Measurements from ENCODE around the gene TRPM3.

Gene TRPM3

DNA sequence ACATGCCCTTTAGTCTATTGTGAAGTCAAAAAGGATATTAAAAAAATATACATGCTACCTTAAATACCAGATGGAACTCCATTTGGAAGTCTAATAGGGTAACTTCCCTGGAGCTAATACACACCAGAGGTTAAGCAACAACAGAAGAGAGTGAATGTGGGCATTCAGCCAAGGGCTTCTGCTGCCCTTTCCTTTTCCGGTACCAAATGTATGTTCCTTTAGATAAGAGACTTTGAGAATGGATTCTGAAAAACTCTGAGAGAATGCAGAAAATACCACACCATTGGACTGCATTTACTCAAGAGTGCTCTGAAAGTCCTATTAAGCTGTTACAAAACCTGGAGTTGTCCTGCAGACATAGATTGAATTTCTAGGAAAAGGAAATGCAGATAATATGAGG, 23.8 kb upstream of the TRPM3 start:
- DNase-seq (ENCODE audit: low spot score) = no peak
- TF ChIP-seq, protein P1, sequence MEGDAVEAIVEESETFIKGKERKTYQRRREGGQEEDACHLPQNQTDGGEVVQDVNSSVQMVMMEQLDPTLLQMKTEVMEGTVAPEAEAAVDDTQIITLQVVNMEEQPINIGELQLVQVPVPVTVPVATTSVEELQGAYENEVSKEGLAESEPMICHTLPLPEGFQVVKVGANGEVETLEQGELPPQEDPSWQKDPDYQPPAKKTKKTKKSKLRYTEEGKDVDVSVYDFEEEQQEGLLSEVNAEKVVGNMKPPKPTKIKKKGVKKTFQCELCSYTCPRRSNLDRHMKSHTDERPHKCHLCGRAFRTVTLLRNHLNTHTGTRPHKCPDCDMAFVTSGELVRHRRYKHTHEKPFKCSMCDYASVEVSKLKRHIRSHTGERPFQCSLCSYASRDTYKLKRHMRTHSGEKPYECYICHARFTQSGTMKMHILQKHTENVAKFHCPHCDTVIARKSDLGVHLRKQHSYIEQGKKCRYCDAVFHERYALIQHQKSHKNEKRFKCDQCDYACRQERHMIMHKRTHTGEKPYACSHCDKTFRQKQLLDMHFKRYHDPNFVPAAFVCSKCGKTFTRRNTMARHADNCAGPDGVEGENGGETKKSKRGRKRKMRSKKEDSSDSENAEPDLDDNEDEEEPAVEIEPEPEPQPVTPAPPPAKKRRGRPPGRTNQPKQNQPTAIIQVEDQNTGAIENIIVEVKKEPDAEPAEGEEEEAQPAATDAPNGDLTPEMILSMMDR (IDR thresholded peaks at IDR 0.05; ENCODE audit: extremely low read depth, insufficient read depth, missing control alignments) = no peak
- in situ Hi-C loops (cut with MboI; ENCODE audit: low pct_unique_long_range_greater_than_20kb, low sequenced_read_pairs, unreplicated experiment) = no loop called here

DNA sequence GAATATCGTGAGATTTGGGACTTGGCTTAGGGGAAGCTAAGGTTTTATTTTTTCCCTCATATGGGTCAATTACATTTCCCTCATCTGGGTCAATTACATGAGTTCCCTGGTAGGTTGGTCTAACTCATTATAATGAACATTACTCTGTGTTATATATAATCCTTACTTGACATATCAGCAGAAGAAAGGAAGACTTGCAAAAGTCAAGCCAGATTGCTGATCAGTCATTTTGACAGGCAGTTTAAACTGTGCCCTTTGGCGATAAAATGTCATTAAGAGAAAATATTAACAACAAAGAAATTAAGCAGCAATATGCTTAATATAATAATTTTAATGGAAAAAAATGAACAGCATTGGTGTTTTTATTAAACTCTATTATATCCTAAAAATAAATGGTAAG, 23.1 kb upstream of the TRPM3 start:
- in situ Hi-C loops (cut with MboI; ENCODE audit: low pct_unique_long_range_greater_than_20kb, low sequenced_read_pairs, unreplicated experiment) = no loop called here
- TF ChIP-seq, protein P1 (IDR thresholded peaks at IDR 0.05; ENCODE audit: extremely low read depth, insufficient read depth, missing control alignments) = no peak

DNA sequence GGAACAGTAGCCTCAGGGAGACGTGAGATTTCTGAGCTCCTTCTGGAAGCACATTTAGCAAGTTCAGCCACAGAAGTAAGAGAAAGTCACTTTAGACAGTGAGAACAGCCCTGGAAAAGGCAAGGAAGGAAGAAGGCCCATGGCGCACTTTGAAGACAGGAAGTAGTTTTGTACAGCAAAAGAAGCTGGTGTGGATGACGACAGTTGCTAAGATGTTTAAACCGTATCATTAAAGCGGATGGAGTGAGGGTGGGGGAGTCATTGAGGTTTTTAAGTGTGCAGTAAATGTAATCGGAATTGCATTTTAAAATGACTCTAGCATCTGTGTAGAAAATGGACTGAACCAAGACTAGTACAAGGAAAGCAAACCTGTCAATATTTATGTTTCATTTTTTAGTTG, 15.3 kb upstream of the TRPM3 start:
- in situ Hi-C loops (cut with MboI; ENCODE audit: low pct_unique_long_range_greater_than_20kb, low sequenced_read_pairs, unreplicated experiment) = no loop called here
- no peak for DNase-seq (ENCODE audit: low spot score)

More for the DNA sequence above, 23.1 kb upstream of the TRPM3 start:
- no peak for DNase-seq (ENCODE audit: low spot score)

DNA sequence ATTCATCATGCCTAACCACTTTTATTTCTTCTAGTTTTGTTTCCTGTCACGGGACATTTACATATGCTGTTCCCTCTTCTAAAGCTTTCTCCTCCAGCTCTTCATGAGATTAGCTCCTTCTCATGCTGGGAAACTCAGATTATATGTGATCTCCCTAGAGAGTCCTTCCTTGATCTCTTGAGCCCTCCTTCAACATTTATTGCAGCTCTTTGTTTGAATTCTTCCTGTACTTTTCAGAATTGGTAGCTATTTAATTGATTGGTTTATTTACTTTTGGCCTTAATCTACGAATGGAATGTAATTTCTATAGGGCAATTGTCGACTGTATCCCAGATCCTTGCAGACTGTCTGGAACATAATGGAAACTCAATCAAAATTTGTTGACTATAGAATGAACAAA, 9.7 kb upstream of the TRPM3 start:
- in situ Hi-C loops (cut with MboI; ENCODE audit: low pct_unique_long_range_greater_than_20kb, low sequenced_read_pairs, unreplicated experiment) = no loop called here
- DNase-seq (ENCODE audit: low spot score) = no peak
- TF ChIP-seq, protein P1 (IDR thresholded peaks at IDR 0.05; ENCODE audit: extremely low read depth, insufficient read depth, missing control alignments) = no peak

More for the DNA sequence above, 15.3 kb upstream of the TRPM3 start:
- TF ChIP-seq, protein P1 (IDR thresholded peaks at IDR 0.05; ENCODE audit: extremely low read depth, insufficient read depth, missing control alignments) = no peak

DNA sequence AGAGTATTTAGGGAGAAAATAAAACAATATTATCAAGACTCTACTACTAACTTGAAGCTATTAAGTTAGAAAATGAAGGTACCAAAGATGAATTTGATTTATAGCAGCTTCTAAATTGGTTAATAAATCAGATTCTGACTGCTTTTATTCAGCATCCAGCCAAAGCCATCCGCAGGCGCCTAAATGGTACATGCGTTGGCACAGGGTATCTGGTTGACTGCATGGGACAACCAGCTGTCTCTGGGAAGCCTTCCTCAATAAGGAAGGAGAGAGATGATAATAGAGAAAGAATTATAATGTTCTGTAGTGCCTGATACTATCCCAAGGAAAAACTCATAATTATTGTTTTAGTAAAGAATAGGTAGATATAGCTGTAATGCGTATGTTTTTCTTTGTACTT, 9.1 kb upstream of the TRPM3 start:
- TF ChIP-seq, protein P1 (IDR thresholded peaks at IDR 0.05; ENCODE audit: extremely low read depth, insufficient read depth, missing control alignments) = no peak
- in situ Hi-C loops (cut with MboI; ENCODE audit: low pct_unique_long_range_greater_than_20kb, low sequenced_read_pairs, unreplicated experiment) = no loop called here

DNA sequence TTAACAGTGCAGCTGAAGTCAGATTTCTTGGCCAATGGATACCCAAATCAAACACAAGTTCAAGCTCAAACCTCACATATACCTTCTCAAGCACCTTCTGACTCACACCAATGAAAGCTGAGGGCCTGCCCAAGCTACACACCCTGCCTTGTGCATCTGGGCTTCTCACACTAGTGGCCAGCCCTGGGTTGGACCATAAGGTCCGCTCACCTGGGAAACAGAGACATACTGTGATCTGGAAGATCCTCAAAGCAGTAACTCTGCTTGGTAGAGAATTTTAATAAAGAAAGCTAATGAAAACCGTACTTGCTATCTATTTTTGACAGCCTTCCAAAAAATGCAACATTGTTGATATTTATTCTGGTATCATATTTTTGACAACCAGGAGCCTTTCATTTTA, 7.4 kb upstream of the TRPM3 start:
- no peak for DNase-seq (ENCODE audit: low spot score)
- TF ChIP-seq, protein P1 (IDR thresholded peaks at IDR 0.05; ENCODE audit: extremely low read depth, insufficient read depth, missing control alignments) = no peak
- in situ Hi-C loops (cut with MboI; ENCODE audit: low pct_unique_long_range_greater_than_20kb, low sequenced_read_pairs, unreplicated experiment) = no loop called here

More for the DNA sequence above, 9.1 kb upstream of the TRPM3 start:
- no peak for DNase-seq (ENCODE audit: low spot score)

DNA sequence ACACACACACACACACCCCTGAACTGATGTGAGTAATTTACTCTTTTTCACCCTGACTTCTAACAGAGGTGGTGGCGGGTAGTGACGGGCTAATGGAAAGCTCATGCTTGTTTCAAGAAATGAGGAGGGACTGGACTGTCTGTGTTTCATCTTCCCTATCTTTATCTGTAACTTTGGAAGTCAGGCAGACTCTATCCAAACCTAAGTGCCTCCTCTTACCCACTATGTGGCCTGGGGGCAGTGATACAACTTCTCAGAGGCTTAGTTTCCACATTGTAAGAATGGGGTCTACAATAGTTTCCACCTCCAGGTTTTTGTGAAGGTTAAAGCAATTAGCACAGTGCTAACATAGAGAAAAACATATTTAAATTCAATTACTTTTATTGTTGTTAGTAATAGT, 5.9 kb upstream of the TRPM3 start:
- TF ChIP-seq, protein P1 (IDR thresholded peaks at IDR 0.05; ENCODE audit: extremely low read depth, insufficient read depth, missing control alignments) = no peak
- DNase-seq (ENCODE audit: low spot score) = no peak
- in situ Hi-C loops (cut with MboI; ENCODE audit: low pct_unique_long_range_greater_than_20kb, low sequenced_read_pairs, unreplicated experiment) = no loop called here
